ENCODE data around the gene MS4A4E. TPM values are rescaled to one million over a fixed set of nuclear protein-coding genes. Genes with fewer than 3 reads are reported as not detected.

The MS4A4E gene
- total RNA-seq, 3 donors from 2014 or later (not counting 1 experiment from before 2014, with no cell fraction given), result 0.92 to 23.2 (median 1.8) TPM

DNA sequence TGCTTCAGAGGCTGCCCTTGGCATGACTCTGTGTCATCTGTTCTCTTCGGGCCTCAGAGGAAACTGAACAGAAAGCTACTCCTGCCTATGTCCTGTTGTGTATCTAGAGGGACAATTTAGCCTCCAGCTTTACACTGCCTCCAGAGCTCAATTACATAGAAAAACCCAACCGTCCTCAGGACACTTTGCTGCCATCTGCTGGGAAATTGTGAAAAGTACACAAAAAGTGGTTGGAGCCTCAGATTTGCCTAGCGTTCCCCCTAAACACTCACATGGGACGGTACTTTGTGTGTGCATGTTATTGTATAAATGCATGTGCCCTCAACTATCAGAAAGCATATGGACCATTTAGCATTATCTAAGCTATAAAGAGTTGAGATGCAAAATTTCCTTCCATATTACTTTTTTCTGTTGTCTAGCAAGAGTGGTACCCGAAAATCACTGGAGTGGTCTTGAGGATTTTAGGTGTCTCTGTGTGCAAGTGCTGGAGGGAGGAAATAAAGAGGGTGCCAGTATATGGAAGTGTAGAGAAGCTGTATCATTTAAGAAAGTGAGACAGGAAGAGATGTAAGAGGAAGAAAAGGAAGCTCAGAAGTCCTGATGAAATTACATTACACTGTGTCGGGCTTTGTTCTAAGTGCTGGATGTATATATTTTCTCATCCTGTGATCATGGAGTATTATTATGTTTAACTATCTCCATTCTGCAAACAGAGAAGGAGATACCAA is 8.7 kb upstream of the MS4A4E start:
- H3K27me3 Mint-ChIP-seq (ENCODE audit: low read depth in 2 of 2), result peaks cover 6 to 24% of the 10 kb centered on the region in 2 donors
- TF ChIP-seq, protein P1, sequence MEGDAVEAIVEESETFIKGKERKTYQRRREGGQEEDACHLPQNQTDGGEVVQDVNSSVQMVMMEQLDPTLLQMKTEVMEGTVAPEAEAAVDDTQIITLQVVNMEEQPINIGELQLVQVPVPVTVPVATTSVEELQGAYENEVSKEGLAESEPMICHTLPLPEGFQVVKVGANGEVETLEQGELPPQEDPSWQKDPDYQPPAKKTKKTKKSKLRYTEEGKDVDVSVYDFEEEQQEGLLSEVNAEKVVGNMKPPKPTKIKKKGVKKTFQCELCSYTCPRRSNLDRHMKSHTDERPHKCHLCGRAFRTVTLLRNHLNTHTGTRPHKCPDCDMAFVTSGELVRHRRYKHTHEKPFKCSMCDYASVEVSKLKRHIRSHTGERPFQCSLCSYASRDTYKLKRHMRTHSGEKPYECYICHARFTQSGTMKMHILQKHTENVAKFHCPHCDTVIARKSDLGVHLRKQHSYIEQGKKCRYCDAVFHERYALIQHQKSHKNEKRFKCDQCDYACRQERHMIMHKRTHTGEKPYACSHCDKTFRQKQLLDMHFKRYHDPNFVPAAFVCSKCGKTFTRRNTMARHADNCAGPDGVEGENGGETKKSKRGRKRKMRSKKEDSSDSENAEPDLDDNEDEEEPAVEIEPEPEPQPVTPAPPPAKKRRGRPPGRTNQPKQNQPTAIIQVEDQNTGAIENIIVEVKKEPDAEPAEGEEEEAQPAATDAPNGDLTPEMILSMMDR (IDR thresholded peaks at IDR 0.05), result no peak
- DNase-seq (no peak), ATAC-seq (no peak)
- 34% methylated on average over 3 of the region's 6 CpGs for WGBS (ENCODE audit: insufficient coverage)
- H3K27ac Mint-ChIP-seq, result no peak overlapping the region
- H3K27ac ChIP-seq (ENCODE audit: low read length), result no peak overlapping the region
- no peaks in the 10 kb centered on the region for H3K27me3 ChIP-seq (ENCODE audit: control insufficient read depth, insufficient read depth, low read length)
- no peaks in the 10 kb centered on the region for H3K36me3 ChIP-seq (ENCODE audit: control insufficient read depth, insufficient read depth, low read length)
- intact Hi-C loops (cut with micrococcal nuclease), result no loop called here
- no peaks in the 10 kb centered on the region for H3K36me3 Mint-ChIP-seq
- H3K9me3 ChIP-seq (ENCODE audit: control insufficient read depth, insufficient read depth, low read length), result peaks cover 11% of the 10 kb centered on the region
- H3K4me1 Mint-ChIP-seq, result no peaks in the 10 kb centered on the region
- no peaks in the 10 kb centered on the region for H3K9me3 Mint-ChIP-seq
- H3K4me3 Mint-ChIP-seq, result no peak overlapping the region
- no peak overlapping the region for H3K4me3 ChIP-seq (ENCODE audit: low read length)
- H3K4me1 ChIP-seq (ENCODE audit: control insufficient read depth, insufficient read depth, low read length), result no peaks in the 10 kb centered on the region

DNA sequence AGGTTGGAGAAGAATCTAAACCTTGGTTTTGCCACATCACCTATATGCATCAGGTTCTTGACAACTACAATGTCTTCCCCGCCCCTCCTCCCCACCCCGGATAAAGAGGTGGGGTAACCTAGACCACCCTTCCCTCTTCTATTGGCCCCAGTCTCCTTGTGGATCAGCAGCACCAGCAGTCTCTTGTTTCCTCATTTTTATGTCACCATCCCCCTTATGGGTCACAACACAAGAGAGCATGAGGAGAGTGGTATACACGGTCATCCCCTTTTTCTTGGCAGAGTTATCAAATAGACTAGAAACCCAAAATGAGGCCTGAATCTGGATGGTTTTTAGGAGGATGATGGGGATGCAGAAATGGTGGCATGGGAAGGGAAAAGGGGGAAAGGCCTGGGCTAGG is 1.2 kb downstream of the MS4A4E start:
- no peaks in the 10 kb centered on the region for H3K9me3 ChIP-seq (ENCODE audit: control insufficient read depth, insufficient read depth, low read length)
- no peaks in the 10 kb centered on the region for H3K9me3 Mint-ChIP-seq
- no peaks in the 10 kb centered on the region for H3K27me3 ChIP-seq (ENCODE audit: control insufficient read depth, insufficient read depth, low read length)
- 85% methylated on average over 3 of the region's 3 CpGs for WGBS (ENCODE audit: insufficient coverage)
- ATAC-seq (no peak), DNase-seq (no peak)
- intact Hi-C loops (cut with micrococcal nuclease), result no loop called here
- no peaks in the 10 kb centered on the region for H3K4me1 Mint-ChIP-seq
- no peak overlapping the region for H3K4me3 Mint-ChIP-seq
- no peaks in the 10 kb centered on the region for H3K36me3 Mint-ChIP-seq
- no peaks in the 10 kb centered on the region for H3K4me1 ChIP-seq (ENCODE audit: control insufficient read depth, insufficient read depth, low read length)
- TF ChIP-seq, protein P1 (IDR thresholded peaks at IDR 0.05), result no peak
- peaks cover 11 to 47% of the 10 kb centered on the region in 2 donors for H3K27me3 Mint-ChIP-seq (ENCODE audit: low read depth in 2 of 2)
- H3K36me3 ChIP-seq (ENCODE audit: control insufficient read depth, insufficient read depth, low read length), result no peaks in the 10 kb centered on the region
- no peak overlapping the region for H3K27ac ChIP-seq (ENCODE audit: low read length)
- no peak overlapping the region for H3K4me3 ChIP-seq (ENCODE audit: low read length)
- no peak overlapping the region for H3K27ac Mint-ChIP-seq

DNA sequence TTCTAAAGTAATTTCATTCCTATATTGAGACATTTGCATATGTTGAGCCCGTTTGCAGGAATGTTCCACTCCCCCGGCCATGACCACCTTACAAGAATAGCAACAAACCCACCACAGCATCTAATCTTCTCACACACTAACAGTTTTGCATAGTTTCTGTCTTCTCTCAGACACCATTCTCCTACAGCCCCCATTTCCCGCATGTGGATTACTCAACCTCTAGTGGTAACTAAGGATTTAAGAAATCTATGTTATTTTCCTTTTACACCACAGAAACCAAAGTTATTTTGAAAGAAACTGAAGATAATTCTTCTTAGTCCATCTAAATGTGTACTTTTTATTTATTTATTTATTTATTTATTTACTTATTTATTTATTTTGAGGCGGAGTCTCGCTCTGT is 2.3 kb downstream of the MS4A4E start:
- H3K27me3 ChIP-seq (ENCODE audit: control insufficient read depth, insufficient read depth, low read length), result no peaks in the 10 kb centered on the region
- no peaks in the 10 kb centered on the region for H3K4me1 ChIP-seq (ENCODE audit: control insufficient read depth, insufficient read depth, low read length)
- H3K9me3 ChIP-seq (ENCODE audit: control insufficient read depth, insufficient read depth, low read length), result no peaks in the 10 kb centered on the region
- Mint-ChIP-seq H3K4me3 (no peak overlapping the region), H3K27me3 (ENCODE audit: low read depth in 2 of 2) (peaks cover 11 to 47% of the 10 kb centered on the region in 2 donors), H3K36me3 (no peaks in the 10 kb centered on the region), H3K9me3 (no peaks in the 10 kb centered on the region), H3K4me1 (no peaks in the 10 kb centered on the region), H3K27ac (no peak overlapping the region)
- DNase-seq (no peak), ATAC-seq (no peak)
- no peak overlapping the region for H3K4me3 ChIP-seq (ENCODE audit: low read length)
- no peaks in the 10 kb centered on the region for H3K36me3 ChIP-seq (ENCODE audit: control insufficient read depth, insufficient read depth, low read length)
- no peak overlapping the region for H3K27ac ChIP-seq (ENCODE audit: low read length)
- TF ChIP-seq, protein P1 (IDR thresholded peaks at IDR 0.05), result no peak
- WGBS (ENCODE audit: insufficient coverage), result 71% methylated on average over 5 of the region's 5 CpGs
- intact Hi-C loops (cut with micrococcal nuclease), result no loop called here

DNA sequence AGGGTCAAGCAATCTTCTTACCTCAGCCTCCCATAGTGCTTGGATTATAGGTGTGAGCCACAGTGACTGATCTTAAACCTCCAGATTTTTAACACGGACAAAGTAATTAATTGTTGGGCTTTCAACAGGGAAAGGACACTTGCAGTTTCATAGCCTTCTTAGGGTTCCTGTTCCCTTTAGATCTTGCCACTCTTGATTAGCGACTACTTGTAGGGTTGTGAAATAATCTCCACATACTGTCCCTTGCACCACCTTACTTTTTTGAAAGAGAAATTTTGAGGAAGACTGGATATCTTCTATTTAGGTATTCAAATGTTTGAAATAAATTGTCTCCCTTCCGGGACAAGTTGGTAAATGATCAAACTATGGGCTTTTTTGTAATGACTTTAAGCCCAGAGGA is 7.6 kb downstream of the MS4A4E start:
- peaks cover 9 to 30% of the 10 kb centered on the region in 2 donors for H3K27me3 Mint-ChIP-seq (ENCODE audit: low read depth in 2 of 2)
- ATAC-seq, result no peak
- Histone ChIP-seq H3K27me3 (ENCODE audit: control insufficient read depth, insufficient read depth, low read length) (no peaks in the 10 kb centered on the region), H3K36me3 (ENCODE audit: control insufficient read depth, insufficient read depth, low read length) (no peaks in the 10 kb centered on the region), H3K9me3 (ENCODE audit: control insufficient read depth, insufficient read depth, low read length) (no peaks in the 10 kb centered on the region), H3K27ac (ENCODE audit: low read length) (no peak overlapping the region), H3K4me1 (ENCODE audit: control insufficient read depth, insufficient read depth, low read length) (no peaks in the 10 kb centered on the region), H3K4me3 (ENCODE audit: low read length) (no peak overlapping the region)
- no peaks in the 10 kb centered on the region for H3K36me3 Mint-ChIP-seq
- TF ChIP-seq, protein P1 (IDR thresholded peaks at IDR 0.05), result no peak
- intact Hi-C loops (cut with micrococcal nuclease), result no loop called here
- WGBS (ENCODE audit: insufficient coverage), result 81% methylated on average over 2 of the region's 3 CpGs
- no peaks in the 10 kb centered on the region for H3K4me1 Mint-ChIP-seq
- H3K9me3 Mint-ChIP-seq, result no peaks in the 10 kb centered on the region
- no peak for DNase-seq
- no peak overlapping the region for H3K4me3 Mint-ChIP-seq
- no peak overlapping the region for H3K27ac Mint-ChIP-seq

All from natural killer cell (primary cell).